Activated T-cell treated with anti-CD3 and anti-CD28 coated beads for 4 hours (primary cell): Measurements from ENCODE around the gene ATF6.
"Not testable (repeated sequence)": the region's sequence is repeated elsewhere in the genome, so short reads cannot be mapped to it uniquely, and the experiment has no call there.

ENCODE experiments used
- DNase-seq: peaks from one replicate; pipeline ENCODE4 v3.0.0-alpha.2; 2020

Gene ATF6

GRCh38 chr1:161766102-161766981 lies at the start of gene ATF6:
Gene ATF6 (plus strand): TSS chr1:161766320. CDS start chr1:161766361, 41 bp downstream.
- peak; percentile 71 for DNase-seq

GRCh38 chr1:161718559-161719324 lies 47.4 kb upstream of the ATF6 start:
- DNase-seq: no peak

GRCh38 chr1:161719325-161719611 lies 46.9 kb upstream of the ATF6 start:
- DNase-seq: no peak

DNA sequence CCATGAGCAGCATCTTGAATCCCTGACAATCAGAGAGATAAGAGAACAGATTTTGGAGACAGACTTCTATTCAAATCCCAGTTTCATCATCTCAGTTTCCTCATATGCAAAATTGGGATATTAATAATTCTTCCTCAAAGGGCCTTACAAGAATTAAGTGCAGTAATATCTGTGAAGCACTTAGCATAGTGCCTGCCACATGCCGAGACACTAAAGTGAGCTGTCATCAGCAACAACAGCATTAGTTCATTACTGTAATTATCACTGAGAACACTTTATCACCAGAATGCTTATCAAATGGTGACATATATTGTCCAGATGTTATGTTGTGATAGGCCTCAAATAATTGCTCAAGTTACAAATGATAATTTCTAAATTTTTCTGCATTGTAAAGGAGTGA lies 45.7 kb upstream of the ATF6 start:
- DNase-seq: no peak

GRCh38 chr1:161720956-161721737 lies 45.0 kb upstream of the ATF6 start, which contains the start of gene FCRLB:
Gene FCRLB (plus strand): TSS chr1:161721544. CDS start chr1:161722673, 1,129 bp downstream.
- DNase-seq: no peak

- DNase-seq: no peak
Measured at GRCh38 chr1:161721738-161722343, 44.3 kb upstream of the ATF6 start.

- no peak for DNase-seq
Measured at GRCh38 chr1:161722406-161722805, 43.7 kb upstream of the ATF6 start.

- no peak for DNase-seq
Measured at GRCh38 chr1:161723459-161724141, 42.5 kb upstream of the ATF6 start.

GRCh38 chr1:161725258-161725907 lies 40.7 kb upstream of the ATF6 start:
- DNase-seq: not testable (repeated sequence)

- DNase-seq: peak; percentile 14
Measured at GRCh38 chr1:161725908-161726472, 40.1 kb upstream of the ATF6 start.

GRCh38 chr1:161726473-161727255 lies 39.5 kb upstream of the ATF6 start:
- peak; percentile 55 for DNase-seq

- no peak for DNase-seq
Measured at GRCh38 chr1:161727256-161727924, 38.7 kb upstream of the ATF6 start.

GRCh38 chr1:161728376-161729226 lies 37.5 kb upstream of the ATF6 start:
- no peak for DNase-seq

DNA sequence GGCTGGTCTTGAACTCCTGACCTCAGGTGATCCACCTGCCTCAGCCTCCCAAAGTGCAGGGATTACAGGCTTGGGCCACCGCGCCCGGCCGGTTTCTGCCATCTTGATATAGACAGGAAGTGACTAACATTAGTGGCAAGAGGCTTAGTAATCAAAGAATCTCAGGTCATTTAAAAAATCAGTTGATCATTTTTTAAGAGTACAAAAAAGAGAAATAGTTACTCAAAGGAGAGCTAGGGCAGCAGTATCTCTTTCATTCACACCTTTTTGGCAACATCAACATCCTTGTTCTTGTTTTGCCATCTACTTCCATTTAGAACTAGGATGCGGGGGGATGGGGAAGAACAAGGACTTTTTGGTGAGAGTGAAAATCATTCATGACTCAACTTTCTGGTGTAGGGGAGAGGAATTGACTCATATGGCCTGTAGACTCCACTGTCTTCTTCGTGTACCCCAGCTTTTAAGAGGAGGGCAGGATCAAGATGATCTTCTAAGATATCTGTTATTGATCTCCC lies 36.0 kb upstream of the ATF6 start:
- DNase-seq: peak; percentile 24

- DNase-seq: no peak
Measured at GRCh38 chr1:161731241-161731640, 34.9 kb upstream of the ATF6 start.

- no peak for DNase-seq
Measured at GRCh38 chr1:161731981-161732718, 34.0 kb upstream of the ATF6 start.

DNA sequence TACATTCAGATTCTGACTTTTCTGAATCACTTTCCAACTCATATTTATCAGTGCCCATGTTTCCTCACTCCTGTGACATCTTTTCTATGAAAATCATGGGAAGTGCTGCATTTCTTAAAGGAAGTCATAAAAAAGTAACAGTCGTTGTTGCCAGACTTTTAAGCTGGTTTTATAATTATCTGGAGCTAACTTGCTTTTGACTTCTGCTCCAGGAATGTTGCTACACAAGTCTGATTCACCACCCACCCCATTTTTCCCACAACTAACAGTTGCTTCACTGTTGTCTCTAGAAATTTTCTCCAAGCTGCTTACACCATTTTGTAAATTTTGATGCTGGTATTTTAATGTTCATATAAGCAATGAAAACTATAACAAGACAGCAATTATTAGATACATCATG lies 32.6 kb upstream of the ATF6 start:
- no peak for DNase-seq

GRCh38 chr1:161735837-161736236 lies 30.3 kb upstream of the ATF6 start:
- no peak for DNase-seq
